Loucy (cell line): ENCODE data around the gene FKBP14.

Experiments
- H2AFZ ChIP-seq: fragments of 200-600 bp; sonication (generic); 2 replicates; pipeline ENCODE4 v1.6.0; 2016; ENCODE audit warnings: antibody characterized with exemption, mild to moderate bottlenecking, low read length, moderate library complexity
- H3F3A ChIP-seq: fragments of 200-600 bp; 2 replicates; pipeline ENCODE4 v1.6.0; 2016; ENCODE audit warnings: antibody characterized with exemption, low read depth, mild to moderate bottlenecking
- H3K27me3 ChIP-seq: fragments of 200-600 bp; sonication (generic); 2 replicates; pipeline ENCODE4 v1.6.1; 2014; ENCODE audit warnings: low read length, mild to moderate bottlenecking; ENCODE audit not compliant: insufficient read depth, poor library complexity, severe bottlenecking
- H3K36me3 ChIP-seq: fragments of 200-600 bp; sonication (generic); 2 replicates; pipeline ENCODE4 v1.6.1; 2016; ENCODE audit warnings: low read length; ENCODE audit not compliant: insufficient read depth
- H3K4me1 ChIP-seq: fragments of 200-600 bp; sonication (generic); 2 replicates; pipeline ENCODE4 v1.5.1; 2014; ENCODE audit warnings: low read length, mild to moderate bottlenecking; ENCODE audit not compliant: insufficient read depth, poor library complexity, severe bottlenecking
- H3K4me2 ChIP-seq: fragments of 200-600 bp; sonication (generic); 2 replicates; pipeline ENCODE4 v1.6.0; 2014; ENCODE audit warnings: antibody characterized with exemption, low read length, low read depth, mild to moderate bottlenecking; ENCODE audit not compliant: poor library complexity, severe bottlenecking
- H3K4me3 ChIP-seq: fragments of 200-600 bp; sonication (generic); 2 replicates; pipeline ENCODE4 v1.5.1; 2014; ENCODE audit warnings: low read length, mild to moderate bottlenecking, mixed read lengths; ENCODE audit not compliant: poor library complexity, severe bottlenecking
- H3K79me2 ChIP-seq: fragments of 200-600 bp; sonication (generic); 2 replicates; pipeline ENCODE4 v1.6.1; 2014; ENCODE audit warnings: low read length; ENCODE audit not compliant: insufficient read depth
- H3K9ac ChIP-seq: fragments of 200-600 bp; sonication (generic); 2 replicates; pipeline ENCODE4 v1.6.0; 2014; ENCODE audit warnings: mild to moderate bottlenecking, low read depth, low read length, moderate library complexity; ENCODE audit not compliant: poor library complexity, severe bottlenecking
- H3K9me2 ChIP-seq: fragments of 200-600 bp; sonication (generic); replicated peaks from 2 replicates; pipeline ENCODE4 v1.6.1; 2016; ENCODE audit warnings: low read depth, low read length, mixed read lengths
- H3K9me3 ChIP-seq: fragments of 200-600 bp; sonication (generic); 2 replicates; pipeline ENCODE4 v1.6.1; 2014; ENCODE audit warnings: mild to moderate bottlenecking, antibody characterized with exemption, low read length, low read depth; ENCODE audit not compliant: insufficient read depth
- H4K20me1 ChIP-seq: fragments of 200-600 bp; sonication (generic); 2 replicates; pipeline ENCODE4 v1.6.0; 2014; ENCODE audit warnings: antibody characterized with exemption, low read length, mild to moderate bottlenecking; ENCODE audit not compliant: insufficient read depth, poor library complexity, severe bottlenecking
- EZH2phosphoT487 ChIP-seq: fragments of 200-600 bp; IDR thresholded peaks from 2 replicates; pipeline ENCODE4 v1.6.1; 2018; ENCODE audit warnings: antibody characterized with exemption, mild to moderate bottlenecking, moderate library complexity, borderline replicate concordance
- TF ChIP-seq, protein P1 (sequence below): fragments of 200-600 bp; sonication (generic); conservative IDR thresholded peaks from 2 replicates; pipeline ENCODE4 v1.5.1; 2014; ENCODE audit warnings: mild to moderate bottlenecking, antibody characterized with exemption, low read length

Gene FKBP14

GRCh38 chr7:30028216-30028748 lies 1.8 kb upstream of the FKBP14 start, which contains the start of gene PLEKHA8:
Gene PLEKHA8 (plus strand): TSS chr7:30028412. CDS start chr7:30028763, 351 bp downstream.
- TF ChIP-seq, protein P1, sequence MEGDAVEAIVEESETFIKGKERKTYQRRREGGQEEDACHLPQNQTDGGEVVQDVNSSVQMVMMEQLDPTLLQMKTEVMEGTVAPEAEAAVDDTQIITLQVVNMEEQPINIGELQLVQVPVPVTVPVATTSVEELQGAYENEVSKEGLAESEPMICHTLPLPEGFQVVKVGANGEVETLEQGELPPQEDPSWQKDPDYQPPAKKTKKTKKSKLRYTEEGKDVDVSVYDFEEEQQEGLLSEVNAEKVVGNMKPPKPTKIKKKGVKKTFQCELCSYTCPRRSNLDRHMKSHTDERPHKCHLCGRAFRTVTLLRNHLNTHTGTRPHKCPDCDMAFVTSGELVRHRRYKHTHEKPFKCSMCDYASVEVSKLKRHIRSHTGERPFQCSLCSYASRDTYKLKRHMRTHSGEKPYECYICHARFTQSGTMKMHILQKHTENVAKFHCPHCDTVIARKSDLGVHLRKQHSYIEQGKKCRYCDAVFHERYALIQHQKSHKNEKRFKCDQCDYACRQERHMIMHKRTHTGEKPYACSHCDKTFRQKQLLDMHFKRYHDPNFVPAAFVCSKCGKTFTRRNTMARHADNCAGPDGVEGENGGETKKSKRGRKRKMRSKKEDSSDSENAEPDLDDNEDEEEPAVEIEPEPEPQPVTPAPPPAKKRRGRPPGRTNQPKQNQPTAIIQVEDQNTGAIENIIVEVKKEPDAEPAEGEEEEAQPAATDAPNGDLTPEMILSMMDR, result no peak
- TF ChIP-seq EZH2phosphoT487, result no peak
- Histone ChIP-seq H3K4me2 (peak within 1 kb of the TSS; percentile 99), H3K79me2 (peaks cover 66% of the 10 kb centered on the region), H3K9ac (peak within 1 kb of the TSS; percentile 70), H3K9me2 (no peaks in the 10 kb centered on the region), H3K4me1 (peaks cover 56% of the 10 kb centered on the region), H3K4me3 (peak within 1 kb of the TSS; percentile 85), H3K9me3 (no peaks in the 10 kb centered on the region), H4K20me1 (peaks cover 13% of the 10 kb centered on the region), H3K27me3 (no peaks in the 10 kb centered on the region), H3K36me3 (no peaks in the 10 kb centered on the region), H3F3A (no peaks in the 10 kb centered on the region), H2AFZ (peak within 1 kb of the TSS; percentile 90)

DNA sequence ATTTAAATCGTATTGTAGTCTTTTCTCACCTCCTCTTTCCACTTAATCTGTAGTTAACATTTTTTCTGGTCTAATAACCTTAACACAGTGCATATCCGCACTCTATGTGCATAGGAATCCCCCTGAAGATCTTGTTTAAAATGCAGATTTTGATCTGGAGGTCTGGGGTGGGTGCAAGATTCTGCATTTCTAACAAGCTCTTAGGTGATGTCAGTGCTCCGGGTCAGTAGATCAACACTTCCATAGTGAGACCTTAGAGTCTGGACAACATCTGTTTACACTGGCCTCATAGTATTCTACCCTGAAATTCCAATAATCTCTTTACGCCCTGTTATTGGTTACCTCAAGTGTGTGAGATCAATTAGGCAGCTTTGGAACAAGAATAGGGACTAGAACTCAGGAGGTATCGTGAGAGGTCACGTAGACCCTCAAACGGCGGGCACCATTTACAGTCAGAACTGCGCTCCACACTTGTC lies 1.3 kb upstream of the FKBP14 start:
- Histone ChIP-seq H3F3A (no peaks in the 10 kb centered on the region), H3K9ac (peak overlapping the region; percentile 70), H3K4me1 (peaks cover 61% of the 10 kb centered on the region), H3K9me3 (no peaks in the 10 kb centered on the region), H3K79me2 (peaks cover 70% of the 10 kb centered on the region), H3K4me2 (peak overlapping the region; percentile 99), H2AFZ (peak overlapping the region; percentile 90), H3K4me3 (peak overlapping the region; percentile 85), H3K27me3 (no peaks in the 10 kb centered on the region), H4K20me1 (peaks cover 13% of the 10 kb centered on the region), H3K9me2 (no peaks in the 10 kb centered on the region), H3K36me3 (no peaks in the 10 kb centered on the region)
- TF ChIP-seq EZH2phosphoT487, result no peak
- TF ChIP-seq, protein P1, result no peak

- peak overlapping the region; percentile 99 for H3K4me2 ChIP-seq
- no peaks in the 10 kb centered on the region for H3F3A ChIP-seq
- peaks cover 64% of the 10 kb centered on the region for H3K4me1 ChIP-seq
- H2AFZ ChIP-seq, result peak overlapping the region; percentile 90
- peaks cover 70% of the 10 kb centered on the region for H3K79me2 ChIP-seq
- H3K27me3 ChIP-seq, result no peaks in the 10 kb centered on the region
- H3K9me3 ChIP-seq, result no peaks in the 10 kb centered on the region
- H3K9me2 ChIP-seq, result no peaks in the 10 kb centered on the region
- peak overlapping the region; percentile 85 for H3K4me3 ChIP-seq
- peaks cover 13% of the 10 kb centered on the region for H4K20me1 ChIP-seq
- H3K9ac ChIP-seq, result peak overlapping the region; percentile 70
- TF ChIP-seq, protein P1, result no peak
- no peak for TF ChIP-seq EZH2phosphoT487
- H3K36me3 ChIP-seq, result no peaks in the 10 kb centered on the region
Measured at GRCh38 chr7:30027065-30027456, 559 bp upstream of the FKBP14 start.
